ENCODE results near the gene OTOGL.
"Not testable (repeated sequence)": the region's sequence is repeated elsewhere in the genome, so short reads cannot be mapped to it uniquely, and the experiment has no call there.

Gene OTOGL

DNA sequence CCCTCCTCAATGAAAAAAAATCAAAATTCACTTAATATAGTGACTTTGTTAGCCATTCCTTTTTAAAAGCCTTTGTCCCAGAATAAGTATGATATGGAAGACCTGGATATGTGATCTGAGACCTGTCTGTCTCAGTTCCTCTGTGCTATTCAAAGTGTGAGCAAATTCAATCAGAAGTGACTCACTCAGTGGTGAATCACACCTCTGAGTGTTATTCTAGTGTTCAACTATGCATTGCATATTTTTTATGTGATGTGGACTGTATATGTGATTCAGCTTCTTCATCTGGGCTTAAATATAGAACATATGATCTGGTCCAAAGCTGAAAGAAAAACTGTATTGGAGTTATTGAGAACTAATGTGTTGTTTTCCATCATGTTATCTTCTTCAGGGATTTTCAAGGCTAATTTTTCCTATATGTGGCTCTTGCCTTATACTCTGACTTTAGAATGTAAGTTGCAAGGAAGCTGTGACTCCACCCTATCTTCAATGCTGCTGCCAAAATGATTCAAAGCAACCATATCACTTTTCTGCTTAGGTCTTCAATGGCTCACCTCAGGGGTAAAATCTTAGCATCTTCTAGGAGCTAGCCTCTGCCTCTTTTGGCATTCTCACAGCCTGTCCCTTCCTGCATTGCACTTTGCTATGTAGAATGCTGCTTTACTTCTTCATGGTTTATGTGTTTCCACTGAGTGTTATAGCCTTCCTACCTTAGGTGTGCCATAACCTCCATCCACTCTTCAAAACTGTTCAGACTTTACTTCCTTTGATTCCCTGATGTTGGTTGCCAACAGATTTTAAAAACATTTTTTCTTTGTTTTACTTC lies 169.8 kb downstream of the OTOGL start:
- in situ Hi-C loops (cut with MboI; ENCODE audit: low sequenced_read_pairs): no loop called here

- in situ Hi-C loops (cut with MboI; ENCODE audit: low sequenced_read_pairs): no loop called here
Observed at GRCh38 chr12:80269803-80270552, 170.6 kb downstream of the OTOGL start.

- in situ Hi-C loops (cut with MboI; ENCODE audit: low sequenced_read_pairs): no loop called here
Observed at GRCh38 chr12:80271780-80272179, 172.4 kb downstream of the OTOGL start.

- in situ Hi-C loops (cut with MboI; ENCODE audit: low sequenced_read_pairs): no loop called here
Observed at GRCh38 chr12:80272387-80272915, 173.1 kb downstream of the OTOGL start.

DNA sequence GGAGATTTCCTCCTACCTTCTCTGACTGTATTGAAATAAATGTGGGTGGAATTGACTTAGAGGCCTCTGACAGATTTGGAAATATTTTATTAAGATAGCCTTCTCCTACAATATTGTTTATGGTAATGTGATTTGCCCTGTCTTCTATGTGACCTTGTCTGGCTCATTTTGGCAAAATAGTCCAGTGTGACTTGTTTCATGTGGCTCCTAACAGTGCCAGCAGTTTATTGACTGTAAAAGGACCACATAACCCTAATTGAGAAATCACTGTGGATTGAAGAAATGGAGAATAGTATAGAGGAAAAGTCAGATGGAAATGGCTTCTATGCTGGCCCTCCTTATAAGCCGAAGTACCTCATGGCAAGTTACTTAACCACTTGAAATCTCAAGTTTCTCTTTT lies 173.8 kb downstream of the OTOGL start:
- in situ Hi-C loops (cut with MboI; ENCODE audit: low sequenced_read_pairs): no loop called here

GRCh38 chr12:80277732-80278131 lies 178.4 kb downstream of the OTOGL start:
- in situ Hi-C loops (cut with MboI; ENCODE audit: low sequenced_read_pairs): no loop called here

- in situ Hi-C loops (cut with MboI; ENCODE audit: low sequenced_read_pairs): no loop called here
Observed at GRCh38 chr12:80282226-80282625, 182.9 kb downstream of the OTOGL start.

- in situ Hi-C loops (cut with MboI; ENCODE audit: low sequenced_read_pairs): no loop called here
Observed at GRCh38 chr12:80282761-80283160, 183.4 kb downstream of the OTOGL start.

DNA sequence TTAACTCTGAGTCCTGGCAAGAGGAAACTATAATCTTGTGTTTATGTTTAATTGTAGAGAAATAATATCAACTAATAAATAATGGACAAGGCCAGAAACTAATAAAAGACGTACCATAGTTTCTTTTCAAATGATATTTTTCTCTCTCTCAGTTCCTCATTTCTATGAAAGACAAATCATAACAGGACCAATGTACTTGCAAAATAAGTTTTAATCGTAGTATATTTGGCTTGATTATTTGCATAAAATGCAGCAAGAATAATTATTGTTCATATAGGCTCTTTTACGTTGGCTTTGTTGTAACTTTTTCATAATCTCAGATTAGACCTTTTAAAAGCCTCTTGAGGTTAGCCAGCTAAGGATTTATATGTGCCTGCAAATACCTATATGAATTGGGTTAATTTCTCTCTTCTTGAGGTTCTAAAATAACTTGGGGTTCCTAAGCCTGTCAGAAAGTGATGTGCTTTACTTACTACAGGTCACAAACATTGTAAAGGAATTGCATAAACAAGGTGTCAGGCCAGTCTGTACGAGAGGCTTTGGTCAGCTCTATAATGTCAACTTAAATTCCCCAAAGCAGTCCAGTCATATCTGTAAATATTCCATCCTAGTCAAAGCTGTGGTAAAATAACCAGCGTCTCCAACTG lies 191.9 kb downstream of the OTOGL start:
- in situ Hi-C loops (cut with MboI; ENCODE audit: low sequenced_read_pairs): no loop called here

GRCh38 chr12:80293347-80293746 lies 194.0 kb downstream of the OTOGL start:
- in situ Hi-C loops (cut with MboI; ENCODE audit: low sequenced_read_pairs): no loop called here

DNA sequence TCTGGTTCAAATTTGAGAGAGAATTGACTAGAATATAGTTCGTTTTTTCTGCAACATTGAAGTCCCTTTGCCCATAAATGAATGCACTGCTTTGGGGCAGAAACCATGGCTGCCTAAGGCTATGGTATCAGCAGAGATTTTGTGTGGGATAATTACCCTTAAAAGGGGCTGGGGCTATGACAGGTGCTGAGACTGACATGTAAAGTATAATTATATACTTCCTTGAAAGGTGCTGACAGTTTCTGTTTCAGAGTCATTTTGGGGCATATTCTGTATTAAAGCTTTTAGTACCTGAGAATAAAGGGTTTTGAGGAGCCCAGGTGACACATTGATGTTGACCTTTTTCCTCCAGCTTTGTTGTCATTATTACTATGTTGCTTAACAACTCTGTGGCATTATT lies 194.4 kb downstream of the OTOGL start:
- in situ Hi-C loops (cut with MboI; ENCODE audit: low sequenced_read_pairs): no loop called here

DNA sequence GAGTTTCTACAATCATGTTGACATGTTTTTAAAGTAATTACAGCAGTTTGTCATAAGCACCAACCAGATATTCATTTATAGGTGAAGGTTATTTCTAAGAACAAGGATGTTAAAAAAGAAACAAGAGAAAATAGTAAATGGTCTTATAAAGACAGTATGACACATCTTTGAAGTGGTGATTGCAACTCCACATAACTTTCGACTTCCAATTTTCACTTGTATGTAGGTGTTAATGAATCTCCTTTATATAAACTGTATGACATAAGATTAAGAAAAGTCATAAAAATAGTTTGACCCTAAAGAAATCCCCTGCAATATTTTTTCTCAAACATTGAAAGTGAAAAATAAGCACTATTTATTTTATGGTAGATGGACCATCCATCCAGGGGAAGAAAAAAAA lies 199.9 kb downstream of the OTOGL start:
- in situ Hi-C loops (cut with MboI; ENCODE audit: low sequenced_read_pairs): no loop called here

DNA sequence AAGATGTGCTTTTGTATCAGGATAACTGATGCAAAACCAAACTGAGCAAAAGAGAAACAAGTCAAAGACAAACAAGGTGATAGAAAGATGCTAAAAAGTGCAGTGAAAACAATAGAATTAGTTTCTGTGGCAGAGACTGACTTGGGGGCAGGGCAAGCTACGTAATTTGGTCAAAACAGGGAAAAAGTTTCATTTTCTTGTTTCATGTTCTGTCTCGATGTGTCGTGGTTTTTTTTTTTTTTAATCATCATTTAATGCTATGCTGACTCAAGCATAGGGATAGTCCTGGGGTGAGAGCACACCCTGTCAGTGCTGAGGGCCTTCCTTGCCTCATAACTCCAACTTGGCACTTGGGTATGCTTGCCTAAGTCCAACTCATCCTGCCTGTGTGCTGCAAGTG lies 200.6 kb downstream of the OTOGL start:
- in situ Hi-C loops (cut with MboI; ENCODE audit: low sequenced_read_pairs): no loop called here

- in situ Hi-C loops (cut with MboI; ENCODE audit: low sequenced_read_pairs): not testable (repeated sequence)
Observed at GRCh38 chr12:80307436-80307835, 208.1 kb downstream of the OTOGL start.

DNA sequence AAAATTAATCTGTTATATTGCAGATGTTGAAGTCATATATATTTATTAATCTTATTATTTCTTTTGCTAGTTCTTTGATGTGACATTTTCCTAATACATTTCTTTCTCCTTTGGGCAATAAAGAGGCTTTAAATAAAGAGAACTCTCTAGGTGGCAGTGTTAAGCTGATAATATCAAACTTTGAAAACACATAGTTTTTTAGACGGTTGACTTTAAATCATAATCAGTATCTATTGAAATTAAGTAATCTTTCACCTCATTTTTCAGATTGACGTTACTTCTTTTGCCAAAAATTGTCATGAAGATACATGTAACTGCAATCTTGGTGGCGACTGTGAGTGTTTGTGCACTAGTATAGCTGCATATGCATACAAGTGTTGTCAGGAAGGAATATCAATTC lies 213.9 kb downstream of the OTOGL start:
- in situ Hi-C loops (cut with MboI; ENCODE audit: low sequenced_read_pairs): no loop called here

DNA sequence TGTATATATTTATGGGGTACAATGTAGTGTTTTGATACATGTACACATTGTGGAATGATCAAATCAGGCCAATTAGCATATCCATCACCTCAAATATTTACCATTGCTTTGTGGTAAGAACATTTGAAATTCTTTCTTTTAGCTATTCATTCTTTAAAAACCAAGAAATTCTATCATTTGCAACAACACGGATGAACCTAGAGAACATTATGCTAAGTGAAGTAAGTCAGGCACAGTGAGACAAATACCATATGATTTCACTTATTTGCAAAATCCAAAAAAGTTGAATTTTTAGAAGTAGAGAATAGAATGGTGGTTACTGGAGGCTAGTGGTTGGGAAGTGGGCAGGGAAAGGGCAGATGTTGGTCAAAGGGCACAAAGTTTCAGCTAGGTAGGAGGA lies 215.4 kb downstream of the OTOGL start:
- in situ Hi-C loops (cut with MboI; ENCODE audit: low sequenced_read_pairs): no loop called here

- in situ Hi-C loops (cut with MboI; ENCODE audit: low sequenced_read_pairs): no loop called here
Observed at GRCh38 chr12:80316222-80316621, 216.9 kb downstream of the OTOGL start.

DNA sequence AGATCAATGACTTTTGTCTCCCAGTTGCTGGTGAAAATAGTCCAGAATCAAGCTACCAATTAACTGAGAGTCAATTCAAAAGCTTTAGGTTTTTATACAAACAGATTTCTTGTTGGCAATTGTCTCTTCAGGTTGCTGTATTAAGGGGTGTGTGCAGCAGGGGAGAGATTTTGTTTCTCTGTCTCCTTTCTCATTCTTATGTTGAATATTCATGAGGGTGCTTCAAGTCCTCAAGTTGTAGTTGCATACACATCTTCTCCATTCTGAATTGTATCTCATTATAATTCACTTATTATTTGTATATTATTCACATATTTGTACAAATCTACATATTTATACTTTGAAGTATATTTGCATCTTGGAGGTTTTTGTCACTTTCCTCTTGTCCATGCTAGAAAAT lies 218.0 kb downstream of the OTOGL start:
- in situ Hi-C loops (cut with MboI; ENCODE audit: low sequenced_read_pairs): no loop called here

GRCh38 chr12:80317899-80318298 lies 218.6 kb downstream of the OTOGL start:
- in situ Hi-C loops (cut with MboI; ENCODE audit: low sequenced_read_pairs): no loop called here

DNA sequence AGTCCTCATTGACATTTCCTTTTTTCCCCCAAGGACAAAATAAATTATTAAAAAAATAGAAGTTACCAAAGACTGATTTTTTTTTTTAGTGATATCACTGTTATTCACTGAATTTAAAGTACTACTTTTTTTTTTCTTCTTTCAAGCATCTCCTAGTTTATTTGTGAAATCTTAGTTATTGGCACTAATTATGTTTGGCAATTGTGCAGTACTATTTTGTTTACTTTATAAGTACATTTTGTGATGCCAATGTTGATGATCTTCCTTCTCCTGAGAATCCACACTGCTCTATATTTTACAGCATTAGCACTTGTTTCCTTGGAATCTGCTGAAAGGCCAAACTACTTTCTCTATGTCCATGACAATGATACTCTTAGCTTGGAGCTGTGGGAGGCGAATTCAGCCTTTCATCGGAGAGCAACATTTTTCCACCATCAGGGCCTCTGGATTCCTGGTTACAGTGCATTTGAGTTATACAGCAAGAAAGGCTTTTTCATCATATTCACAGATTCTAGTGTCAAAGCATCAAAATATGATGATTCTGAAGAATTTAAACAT lies 220.9 kb downstream of the OTOGL start:
- in situ Hi-C loops (cut with MboI; ENCODE audit: low sequenced_read_pairs): no loop called here

GRCh38 chr12:80321653-80322052 lies 222.3 kb downstream of the OTOGL start:
- in situ Hi-C loops (cut with MboI; ENCODE audit: low sequenced_read_pairs): no loop called here
